Fibroblast of lung (primary cell): ENCODE data around the gene CMYA5.

Source experiments
- CTCF ChIP-seq, 2 donors: IDR thresholded peaks in 1 of 2; conservative IDR thresholded peaks in 1 of 2; 1 replicate in 1 of 2; 2 replicates in 1 of 2; pipeline ENCODE4 v1.5.1; 2011 to 2012; ENCODE audit warnings: low read length in 2 of 2, control low read depth in 1 of 2, inconsistent platforms in 1 of 2, low read depth in 1 of 2, mild to moderate bottlenecking in 1 of 2
- EZH2 ChIP-seq: IDR thresholded peaks from 2 replicates; pipeline ENCODE4 v1.5.1; 2012; ENCODE audit warnings: low read length, control low read depth, mild to moderate bottlenecking; ENCODE audit errors: missing control alignments

DNA sequence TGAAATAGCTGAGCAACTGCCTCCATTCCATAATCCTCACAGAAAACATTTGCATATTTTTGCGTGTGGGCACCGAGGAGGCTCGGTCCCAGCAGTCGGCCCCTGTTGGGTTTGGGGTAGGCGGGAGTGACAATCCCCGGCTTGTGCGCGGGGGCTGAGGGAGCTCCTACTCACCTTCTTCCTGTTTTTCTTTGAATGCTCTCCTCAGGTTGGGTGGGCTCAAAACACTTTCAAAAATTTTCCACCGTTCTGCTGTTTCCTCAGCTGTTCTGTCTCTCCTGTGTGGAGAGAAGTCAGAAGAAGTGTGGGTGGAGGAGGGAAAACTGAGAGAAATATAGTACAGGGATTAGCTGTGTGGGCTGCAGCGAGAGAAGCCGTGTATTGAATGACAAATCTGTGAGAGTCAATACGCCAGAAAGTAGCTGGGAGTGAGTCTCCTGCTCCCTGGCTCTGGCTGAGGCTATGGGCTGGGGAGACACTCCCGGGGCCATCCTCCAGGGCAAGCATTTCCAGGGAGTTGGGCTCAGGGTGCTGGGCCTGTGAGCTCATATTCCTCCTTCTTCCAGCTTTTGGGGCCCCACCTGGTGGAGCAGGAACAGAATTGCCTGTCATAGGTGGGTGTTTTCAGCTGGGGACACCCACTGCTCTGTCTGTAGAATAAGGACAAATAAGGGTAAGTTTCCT is 84.7 kb downstream of the CMYA5 start:
- no peak for TF ChIP-seq CTCF (conservative IDR thresholded peaks at IDR 0.05 in 1 of 2, IDR thresholded peaks at IDR 0.05 in 1 of 2; ENCODE audit: low read depth in 1 of 2, low read length in 2 of 2)
- no peak for TF ChIP-seq EZH2
